ENCODE data around the gene RALBP1.

GRCh38 chr18:9539938-9540337, 64.6 kb downstream of the RALBP1 start:
- no peak for TF ChIP-seq CTCF (IDR thresholded peaks at IDR 0.05)
- no peak for TF ChIP-seq POLR2AphosphoS5 (IDR thresholded peaks at IDR 0.05)
